Stimulated activated CD4-positive, alpha-beta T cell treated with anti-CD3 and anti-CD28 coated beads, Interleukin-4, amount 100 ng/mL, for 1 hour (primary cell): ENCODE data around the gene ZNF451.

ENCODE experiments used
- DNase-seq: peaks from one replicate; pipeline ENCODE4 v3.0.0-alpha.2; 2020

The ZNF451 gene

DNA sequence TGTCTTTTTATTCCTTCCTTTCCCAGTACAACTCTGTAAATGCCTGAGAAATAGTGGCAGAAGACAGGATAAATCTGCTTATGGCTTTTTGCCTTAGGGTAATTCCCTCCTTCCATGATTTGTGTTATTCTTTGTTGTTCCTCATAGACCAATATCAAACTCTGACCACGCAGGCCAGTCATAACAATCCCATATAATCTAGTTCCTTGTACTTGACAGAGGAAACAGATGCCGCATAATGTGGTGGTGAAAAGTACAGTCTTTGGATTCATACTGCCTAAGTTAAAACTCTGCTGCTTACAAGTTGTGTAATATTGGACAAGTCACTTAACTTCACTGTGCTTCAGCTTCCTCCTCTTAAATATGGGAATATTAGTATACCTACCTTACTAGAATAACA is 74.0 kb downstream of the ZNF451 start:
- DNase-seq, result no peak

DNA sequence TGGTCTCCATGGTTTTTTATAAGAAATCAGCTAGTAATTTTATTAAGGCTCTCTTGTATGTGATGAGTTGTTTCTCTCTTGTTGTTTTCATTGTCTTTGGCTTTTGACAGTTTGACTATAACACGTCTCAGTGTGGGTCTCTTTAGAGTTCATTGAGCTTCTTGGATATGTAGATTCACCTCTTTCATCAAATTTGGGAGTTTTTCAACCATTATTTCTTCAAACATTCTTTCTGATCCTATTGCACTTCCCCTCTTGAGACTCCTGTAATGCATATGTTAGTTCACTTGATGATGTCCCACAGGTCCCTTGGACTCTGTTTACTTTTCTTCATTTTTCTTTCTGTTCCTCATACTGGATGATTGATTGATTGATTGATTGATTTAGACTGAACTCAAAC is 75.1 kb downstream of the ZNF451 start:
- no peak for DNase-seq

DNA sequence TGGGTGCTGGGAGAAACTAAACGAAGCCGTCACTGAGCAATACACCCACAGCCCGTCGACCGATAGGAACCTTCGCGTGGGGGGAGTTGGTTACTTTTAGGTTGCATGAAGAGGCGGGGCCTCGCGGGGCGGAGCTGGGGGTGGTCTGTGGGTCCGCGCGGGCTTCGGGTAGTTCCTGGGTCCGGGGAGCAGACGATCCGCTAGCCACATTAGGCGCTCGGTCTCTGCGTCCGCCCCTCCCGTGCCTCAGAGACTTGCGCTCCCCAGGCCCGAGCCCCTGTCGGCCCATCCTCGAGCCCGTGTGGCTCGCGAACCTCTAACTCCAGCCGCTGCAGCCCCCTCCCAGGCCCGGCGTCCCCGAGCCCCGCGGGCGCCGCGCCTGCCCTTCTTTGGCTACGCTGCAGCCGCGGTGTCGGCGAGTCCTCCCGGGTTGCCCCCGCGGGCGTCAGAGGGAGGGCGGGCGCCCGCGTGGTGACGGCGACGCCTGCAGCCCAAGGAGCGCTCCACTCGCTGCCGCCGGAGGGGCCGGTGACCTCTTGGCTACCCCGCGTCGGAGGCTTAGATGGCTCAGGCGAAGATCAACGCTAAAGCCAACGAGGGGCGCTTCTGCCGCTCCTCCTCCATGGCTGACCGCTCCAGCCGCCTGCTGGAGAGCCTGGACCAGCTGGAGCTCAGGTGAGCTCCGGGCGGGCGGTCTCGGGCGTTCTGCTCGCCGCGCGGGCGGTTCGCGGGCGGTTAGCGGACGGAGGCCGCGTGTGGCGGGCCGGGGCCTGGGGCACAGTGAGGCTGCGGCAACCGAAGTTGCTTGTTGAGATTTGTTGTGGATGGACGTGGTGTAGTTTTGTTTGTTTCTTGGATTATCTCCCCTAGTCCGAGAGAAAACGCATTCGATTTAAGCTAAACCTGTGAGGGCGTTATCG is 82.4 kb downstream of the ZNF451 start, which contains the start of gene BAG2:
TSS of gene BAG2 (plus strand) at position 191 of the 920 bp plus-strand sequence. CDS start at position 563, 372 bp downstream.
- peak; percentile 89 for DNase-seq

DNA sequence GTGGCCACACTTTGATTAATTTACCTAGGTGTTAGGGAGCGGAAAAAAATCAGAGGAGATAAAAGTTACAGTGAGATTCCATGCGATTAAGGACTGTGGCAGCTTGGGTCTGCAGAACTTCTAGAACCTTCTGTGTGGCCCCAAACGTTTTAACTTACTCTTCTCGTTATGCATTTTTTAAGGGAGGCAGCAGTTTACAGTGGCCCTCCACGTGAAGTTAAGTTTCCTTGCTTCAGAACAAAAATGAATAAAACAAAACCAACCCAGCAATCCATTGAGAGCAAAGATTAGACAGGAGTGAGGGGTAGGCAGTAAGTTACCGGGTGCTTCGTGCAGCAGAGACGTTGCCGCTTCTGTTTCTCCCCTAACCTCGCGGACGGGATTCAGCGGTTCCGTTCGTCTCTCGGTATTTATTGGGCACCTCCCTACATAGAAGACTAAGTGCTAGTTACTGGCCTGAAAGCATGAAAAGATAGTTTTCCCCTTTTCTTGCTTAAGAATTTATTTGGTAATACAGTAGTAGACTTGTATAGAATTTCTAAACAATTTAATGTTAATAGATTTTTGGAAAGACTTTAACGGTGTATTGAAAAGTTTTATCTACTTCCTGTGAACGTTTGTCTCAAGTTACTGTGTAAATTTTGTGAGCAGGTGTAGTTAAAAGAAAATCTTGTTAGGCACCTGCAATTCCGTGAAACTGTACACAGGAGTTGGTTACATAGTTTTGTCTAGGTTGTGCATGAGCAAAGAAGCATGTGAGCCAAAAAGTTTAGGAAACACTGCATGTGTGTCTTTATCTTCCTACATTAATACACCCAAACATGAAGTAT is 83.3 kb downstream of the ZNF451 start:
- DNase-seq, result peak; percentile 13

DNA sequence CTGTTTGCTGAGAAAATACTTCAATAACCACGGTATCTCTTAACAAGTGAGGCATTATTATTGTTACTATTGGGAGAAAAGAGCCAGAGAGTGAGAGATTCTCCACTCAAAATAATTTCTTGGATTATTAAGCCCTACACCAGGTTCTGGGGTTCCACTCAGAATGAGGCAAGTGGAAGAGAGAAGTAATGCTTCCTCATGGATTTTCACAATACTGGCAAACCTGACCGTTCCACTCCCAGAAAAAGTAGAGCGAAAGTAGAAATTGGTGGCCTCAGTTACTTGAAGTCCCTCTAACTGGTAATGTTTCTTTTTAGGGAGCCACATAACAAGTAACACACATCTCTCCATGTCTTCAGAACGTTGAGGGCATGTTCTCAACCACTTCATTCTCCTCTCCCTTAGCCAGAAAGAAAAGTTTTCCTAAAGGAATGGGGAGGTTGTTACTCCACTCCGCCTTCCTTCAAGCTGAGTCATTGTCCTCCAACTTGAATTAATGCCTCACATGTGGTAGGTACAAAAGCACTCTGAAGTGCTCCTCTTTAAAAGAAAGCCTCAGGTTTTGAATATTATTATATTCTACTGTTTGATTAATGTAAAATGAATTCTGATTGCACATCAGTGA is 84.0 kb downstream of the ZNF451 start:
- no peak for DNase-seq

DNA sequence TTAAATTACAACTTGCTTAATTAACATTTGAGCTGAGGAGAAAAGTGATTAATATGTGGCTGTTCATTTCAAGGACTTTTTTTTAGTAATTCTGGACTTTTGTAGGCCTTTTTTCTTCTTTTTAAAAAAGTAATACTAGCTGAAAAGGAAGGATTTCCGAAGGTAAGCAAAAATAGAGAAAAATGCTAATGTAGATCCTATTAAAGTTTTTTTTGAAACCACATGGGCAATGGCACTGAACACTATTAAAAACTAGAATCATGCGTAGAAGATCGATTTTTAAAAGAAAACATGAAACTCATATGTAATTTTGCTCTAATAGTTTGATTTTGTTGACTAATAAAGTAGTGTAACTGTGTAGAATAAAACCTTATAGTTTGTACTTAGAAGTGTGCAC is 84.5 kb downstream of the ZNF451 start:
- no peak for DNase-seq

DNA sequence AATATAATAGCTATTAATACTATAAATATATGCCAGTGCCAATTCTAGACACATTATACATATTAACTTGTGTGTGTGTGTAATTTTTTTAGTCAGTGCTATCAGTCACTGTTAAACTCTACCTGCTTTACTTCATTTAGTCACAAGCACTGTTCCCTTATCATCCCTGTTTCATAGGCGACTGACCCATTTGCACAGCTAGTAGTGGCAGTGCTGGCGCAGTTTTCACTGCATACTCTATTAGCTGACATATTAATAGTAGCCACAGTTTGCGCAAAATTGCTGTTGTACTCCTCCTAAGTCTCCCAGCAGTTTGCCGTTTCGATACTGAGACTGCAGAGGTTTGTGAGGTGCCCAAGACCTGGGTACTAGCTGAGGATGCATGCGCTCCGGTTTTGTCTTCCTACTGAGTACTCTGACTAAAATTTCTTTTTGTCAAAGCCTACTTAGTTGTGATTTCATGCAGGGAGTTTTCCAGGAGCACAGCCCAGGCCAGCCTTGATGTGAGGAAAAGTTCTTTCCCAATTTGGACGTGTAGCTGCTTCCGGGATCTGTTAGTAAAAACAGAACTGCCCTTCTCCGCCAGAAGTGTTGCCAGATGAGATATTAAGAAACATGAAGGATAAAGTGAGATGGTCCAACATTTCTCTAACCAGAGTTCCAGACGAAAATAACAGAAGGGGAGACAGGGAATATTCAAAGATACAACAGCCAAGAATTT is 87.7 kb downstream of the ZNF451 start:
- no peak for DNase-seq

DNA sequence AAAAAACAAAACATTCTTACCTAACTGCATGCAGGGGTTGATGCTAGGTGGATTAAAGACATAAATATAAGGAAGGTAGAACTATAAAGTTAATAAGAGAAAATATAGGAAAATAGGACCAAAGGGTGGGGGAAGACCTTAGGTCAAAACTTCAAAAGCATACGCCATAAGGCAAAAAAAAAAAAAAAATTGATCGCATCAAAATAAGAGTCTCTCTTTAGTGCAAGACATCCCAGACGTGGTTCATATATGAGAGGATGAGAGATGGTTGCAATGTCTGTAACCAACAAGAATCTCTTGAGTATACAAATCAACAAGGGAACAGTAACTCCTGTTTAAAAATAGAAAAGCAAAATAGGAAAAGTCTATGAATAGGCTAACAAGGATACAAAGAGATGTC is 90.6 kb downstream of the ZNF451 start:
- no peak for DNase-seq

DNA sequence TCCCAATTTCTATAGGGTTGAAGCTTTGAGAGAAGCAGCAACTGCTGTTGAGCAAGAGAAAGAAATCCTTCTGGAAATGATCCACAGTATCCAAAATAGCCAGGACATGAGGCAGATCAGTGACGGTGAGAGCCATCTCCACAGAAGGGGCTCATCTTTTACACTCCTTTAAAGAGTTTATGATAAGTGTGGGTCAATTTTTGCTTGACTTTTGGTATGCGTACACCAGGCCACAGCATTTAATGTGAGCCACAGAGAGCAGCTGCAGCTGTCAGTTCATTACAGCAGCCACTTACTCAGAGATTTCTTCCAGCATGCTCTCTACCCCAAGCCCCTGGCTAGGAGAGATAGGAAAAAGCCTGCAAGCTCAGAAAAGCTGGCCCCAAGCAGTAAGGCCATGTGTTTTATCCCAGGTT is 92.0 kb downstream of the ZNF451 start:
- no peak for DNase-seq

DNA sequence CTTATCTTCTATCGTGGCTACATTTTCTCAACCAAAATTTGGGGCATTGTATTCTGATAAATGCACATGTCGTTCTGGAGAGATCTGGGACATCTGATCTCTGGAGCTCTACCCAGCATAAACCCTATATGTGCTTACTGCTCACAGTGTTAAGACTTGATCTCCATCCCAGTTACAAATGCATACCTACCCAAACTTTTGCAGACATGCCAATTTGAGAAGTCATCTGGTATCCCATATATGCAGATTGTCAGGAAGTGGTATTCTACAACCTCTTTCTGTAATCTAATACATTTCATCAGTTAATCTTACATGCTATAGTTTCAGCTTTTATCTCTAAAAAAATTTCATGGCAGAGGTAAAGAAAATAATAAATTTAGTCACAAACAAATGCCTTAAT is 93.3 kb downstream of the ZNF451 start:
- DNase-seq, result no peak

DNA sequence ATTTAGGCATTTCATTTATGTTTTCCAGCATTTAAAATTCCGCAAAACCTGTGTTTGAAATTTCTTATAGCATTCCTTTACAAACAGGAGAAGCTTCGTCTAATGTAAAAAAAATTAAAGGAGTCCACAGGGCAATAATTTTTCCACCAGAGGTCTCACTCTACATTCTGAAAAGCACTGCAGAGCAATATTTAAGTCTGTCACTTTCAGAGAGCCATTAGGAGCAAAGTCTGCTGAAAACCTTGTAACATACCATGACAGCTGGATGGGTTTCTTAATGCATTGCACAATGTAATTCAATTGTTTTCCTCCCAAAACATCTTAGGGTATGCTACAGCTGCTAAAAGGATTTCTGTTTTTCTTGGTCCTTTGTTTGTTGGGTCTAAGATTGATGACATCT is 100.2 kb downstream of the ZNF451 start:
- no peak for DNase-seq

DNA sequence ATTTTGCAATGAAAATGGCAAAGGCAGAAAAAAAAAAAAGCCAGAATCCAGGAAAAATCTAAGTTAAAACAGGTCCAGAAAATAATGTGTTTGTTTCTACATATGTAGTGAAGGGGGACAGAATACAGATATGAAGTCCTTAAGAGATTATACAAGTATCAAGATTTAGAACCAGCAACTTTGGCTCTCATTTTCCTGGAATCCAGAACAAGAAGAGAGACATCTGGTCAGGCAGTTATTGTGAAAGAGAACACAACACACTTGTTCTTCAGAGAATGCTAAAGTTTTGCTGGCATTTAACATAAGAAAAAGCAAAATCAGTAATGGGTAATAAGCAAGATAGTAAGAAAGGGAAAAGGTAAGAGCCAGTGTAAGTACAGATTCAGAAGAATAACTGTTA is 103.2 kb downstream of the ZNF451 start:
- DNase-seq, result no peak

DNA sequence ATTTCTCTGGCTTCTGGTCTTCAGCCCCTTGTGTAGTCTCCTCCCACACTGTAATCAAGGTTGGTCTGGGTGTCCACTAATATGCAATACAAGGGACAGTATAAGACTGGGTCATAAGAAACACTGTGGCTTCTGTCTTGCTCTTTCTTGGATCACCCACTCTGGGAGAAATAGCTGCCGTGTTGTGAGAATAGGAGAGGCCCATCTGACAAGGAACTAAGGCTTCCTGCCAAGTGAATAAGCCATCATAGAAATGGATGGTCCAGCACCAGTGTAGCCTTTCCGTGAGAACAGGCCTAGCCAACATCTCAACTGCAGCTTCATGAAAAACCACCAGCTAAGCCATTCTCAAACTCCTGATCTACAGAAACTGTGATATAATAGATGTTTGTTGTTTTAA is 105.5 kb downstream of the ZNF451 start:
- DNase-seq, result no peak

DNA sequence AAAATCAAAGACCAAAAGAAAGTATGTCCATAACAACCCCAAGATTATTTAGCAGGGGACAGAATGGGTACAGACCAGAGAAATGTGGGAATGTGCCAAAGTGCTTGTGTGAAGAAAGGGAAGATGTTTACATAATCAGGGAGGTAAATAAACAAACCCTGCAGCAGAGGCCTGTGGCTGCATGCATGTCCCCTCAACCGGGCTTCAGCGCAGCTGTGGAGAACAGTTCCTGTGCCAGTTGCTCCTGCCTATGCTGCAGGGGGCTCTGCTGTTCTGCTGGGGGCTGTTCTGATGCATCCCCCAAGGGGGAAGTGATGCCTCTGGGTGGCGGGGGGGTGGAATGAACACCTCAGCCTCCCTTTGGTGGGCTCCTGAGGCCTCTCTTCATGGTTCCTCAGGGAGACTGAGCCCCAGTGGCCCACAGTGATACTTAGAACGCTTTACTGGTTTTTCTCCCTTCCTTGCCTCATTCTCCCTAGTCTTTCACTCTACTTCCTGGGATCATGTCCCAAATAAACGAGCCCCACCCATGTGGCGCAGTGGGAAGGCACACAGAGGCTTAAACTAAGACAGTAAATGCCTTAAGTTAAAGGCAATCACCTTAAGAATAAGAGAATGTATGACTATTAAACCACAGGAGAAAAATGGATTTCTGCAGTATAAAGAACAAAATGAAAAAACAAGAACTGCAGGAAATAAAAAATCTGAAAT is 109.1 kb downstream of the ZNF451 start:
- no peak for DNase-seq

DNA sequence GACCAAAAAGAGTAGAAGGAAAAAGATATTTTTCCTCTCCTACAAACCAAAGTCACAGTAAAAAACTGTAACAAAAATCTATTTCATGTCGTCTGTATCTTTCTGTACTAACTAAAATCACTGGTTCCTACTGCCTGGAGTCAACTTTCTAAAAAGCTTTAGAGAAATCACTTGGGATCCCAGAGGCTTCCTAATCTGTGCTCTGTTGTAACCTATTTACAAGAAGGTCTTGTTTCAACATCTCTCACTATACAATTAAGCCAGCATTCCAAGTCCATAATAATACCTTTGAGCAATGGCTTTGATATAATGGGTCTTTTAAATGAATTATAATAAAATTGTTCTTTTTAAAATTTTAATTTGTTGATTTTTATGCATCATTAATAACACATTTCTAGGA is 111.7 kb downstream of the ZNF451 start:
- DNase-seq, result no peak

DNA sequence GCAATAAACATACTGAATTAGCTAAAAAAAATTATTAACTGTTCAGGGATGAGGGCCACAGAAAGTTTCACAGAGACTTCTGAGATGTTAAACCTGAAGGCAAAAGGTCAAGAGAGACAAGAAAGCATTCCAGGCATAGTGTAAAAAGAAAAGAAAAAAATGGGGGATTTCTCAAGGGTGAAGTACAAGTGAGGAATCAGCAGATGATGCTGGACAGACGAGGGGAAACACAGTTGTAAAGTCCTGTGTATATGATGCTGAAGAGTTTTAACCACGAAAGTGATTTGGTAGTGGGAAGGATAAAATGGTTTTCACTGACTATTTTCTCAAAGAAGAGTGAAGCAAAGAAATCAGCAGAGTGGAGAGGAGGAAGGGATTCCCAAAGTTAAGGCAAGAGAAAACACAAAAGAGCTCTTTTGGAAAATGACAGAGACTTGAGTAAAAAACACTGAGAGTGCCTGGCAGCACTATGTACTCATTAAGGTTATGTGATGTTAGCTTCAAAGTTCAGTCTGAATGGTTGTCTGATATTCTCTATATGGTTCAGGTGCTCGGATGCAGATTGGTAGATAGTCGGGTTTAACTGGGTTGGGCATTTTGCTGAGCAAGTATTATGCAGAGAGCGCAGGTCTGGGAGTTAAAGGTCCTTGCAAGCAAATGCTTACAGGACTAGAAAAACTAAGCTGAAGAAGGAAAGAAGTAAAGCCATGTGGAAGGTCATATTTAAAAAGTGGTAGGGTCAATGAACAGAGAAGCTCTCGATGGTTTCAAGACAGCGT is 115.8 kb downstream of the ZNF451 start:
- no peak for DNase-seq

DNA sequence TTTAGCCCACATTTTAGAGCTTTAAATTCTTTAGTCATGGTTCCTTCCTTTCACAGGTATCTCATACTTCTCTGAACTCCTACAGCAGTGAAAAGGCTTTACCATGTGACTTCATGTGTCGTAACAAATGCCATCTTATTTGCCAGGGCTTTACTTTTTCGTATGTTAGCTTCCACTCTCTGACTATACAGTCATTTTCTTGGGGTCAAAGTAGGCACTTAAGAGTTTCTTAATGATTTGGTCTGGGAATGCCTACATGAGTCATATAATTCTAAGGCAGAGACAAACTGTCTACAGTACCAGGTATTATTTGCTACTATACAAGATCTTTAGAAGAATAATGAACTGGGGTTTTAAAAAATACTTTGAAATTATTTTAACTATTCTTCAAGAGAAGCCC is 117.2 kb downstream of the ZNF451 start:
- no peak for DNase-seq

DNA sequence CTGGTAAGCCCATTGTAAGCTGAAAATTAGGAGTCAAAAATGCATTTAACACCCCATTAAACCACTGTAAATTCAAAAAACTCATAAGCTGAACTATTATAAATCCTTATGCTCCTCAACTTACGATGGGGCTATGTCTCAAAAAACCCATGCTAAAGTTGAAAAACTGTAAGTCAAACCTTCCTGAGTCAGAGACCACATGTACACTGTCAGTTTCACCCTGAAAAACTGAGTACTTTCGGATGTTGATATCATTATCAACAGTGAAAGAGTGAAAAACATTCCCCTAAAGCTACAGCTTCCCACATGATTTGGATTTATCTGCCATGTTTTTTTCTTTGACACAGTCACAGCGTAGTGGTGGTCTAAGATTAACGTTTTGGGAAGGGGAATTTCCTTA is 117.9 kb downstream of the ZNF451 start:
- no peak for DNase-seq

DNA sequence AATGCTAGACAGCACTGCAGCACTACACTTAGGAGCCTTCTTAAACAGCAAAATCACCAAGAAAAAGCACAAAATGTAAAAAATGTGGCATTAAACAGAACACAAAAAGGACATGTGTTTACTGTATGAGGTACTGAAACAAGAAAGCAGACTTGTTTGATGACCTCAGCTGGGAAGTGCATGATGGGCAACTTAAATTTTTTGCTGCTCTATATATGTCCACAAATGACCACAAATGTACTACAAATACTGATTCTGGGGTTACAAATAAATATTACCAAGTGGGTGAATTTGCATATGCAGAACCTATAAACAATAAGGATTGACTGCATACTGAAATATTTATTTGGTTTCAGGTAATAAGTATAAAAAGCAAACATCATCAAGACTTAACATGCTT is 119.0 kb downstream of the ZNF451 start:
- DNase-seq, result no peak

DNA sequence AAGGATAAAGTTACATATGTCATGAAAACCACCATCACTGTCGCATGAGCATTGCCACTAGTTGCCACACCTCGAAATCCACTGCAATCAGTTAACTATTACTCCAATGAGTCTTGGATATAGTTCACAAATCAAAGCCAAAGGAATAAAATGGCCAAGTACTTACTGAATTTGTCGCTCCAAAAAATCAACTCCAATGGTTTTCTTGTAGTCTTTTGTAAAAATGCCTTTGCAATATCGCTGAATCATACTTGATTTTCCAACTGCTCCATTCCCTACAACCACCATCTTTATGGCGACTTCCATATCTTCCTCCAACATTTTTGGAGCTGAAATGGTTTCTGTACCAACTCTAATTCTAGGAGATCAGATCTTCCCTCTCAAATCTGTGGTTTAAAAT is 120.1 kb downstream of the ZNF451 start:
- DNase-seq, result no peak

DNA sequence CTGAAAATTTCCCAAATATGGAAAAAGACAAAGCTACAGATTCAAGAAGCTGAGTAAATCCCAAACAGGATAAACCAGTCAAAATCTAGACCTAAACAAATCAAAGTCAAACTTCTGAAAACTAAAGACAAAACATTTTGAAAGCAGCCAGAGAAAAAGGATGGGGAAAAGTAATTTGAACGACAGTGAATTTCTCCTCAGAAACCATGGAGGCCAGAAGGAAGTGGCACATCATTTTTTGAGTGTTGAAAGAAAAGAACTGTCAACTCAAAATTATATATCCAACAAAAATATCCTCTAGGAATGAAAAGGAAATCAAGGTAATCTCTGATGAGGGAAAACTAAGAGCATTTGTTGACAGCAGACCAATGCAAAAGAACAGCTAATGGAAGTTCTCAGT is 125.3 kb downstream of the ZNF451 start:
- no peak for DNase-seq
